HL-60 (cell line): Measurements from ENCODE around the gene ANKRD11.

Source experiments
- DNase-seq, 2 experiments: peaks; one replicate each; pipeline ENCODE4 v3.0.0-alpha.2; 2010 to 2020; ENCODE audit warnings: low read depth in 1 of 2, low spot score in 1 of 2
- H3K27ac ChIP-seq: fragments of 250-450 bp; sonication (Bioruptor Pico); replicated peaks from 2 replicates; pipeline ENCODE4 v1.5.1; 2020; ENCODE audit warnings: mild to moderate bottlenecking, moderate library complexity
- H3K27me3 ChIP-seq: fragments of 250-450 bp; sonication (Bioruptor Pico); 2 replicates; pipeline ENCODE4 v1.5.1; 2021; ENCODE audit warnings: mild to moderate bottlenecking, moderate library complexity; ENCODE audit not compliant: insufficient read depth, poor library complexity, severe bottlenecking
- H3K4me3 ChIP-seq: replicated peaks from 2 replicates; pipeline ENCODE4 v1.5.1; 2011; ENCODE audit warnings: mild to moderate bottlenecking, control low read depth, low read length; ENCODE audit not compliant: insufficient read depth
- CTCF ChIP-seq: IDR thresholded peaks from one replicate; pipeline ENCODE4 v1.5.1; 2011; ENCODE audit warnings: low read length, control low read depth, inconsistent platforms; ENCODE audit not compliant: insufficient read depth
- GABPA ChIP-seq: IDR thresholded peaks from 2 replicates; pipeline ENCODE4 v1.6.1; 2012; ENCODE audit warnings: low read depth
- POLR2AphosphoS5 ChIP-seq: IDR thresholded peaks from 2 replicates; pipeline ENCODE4 v1.6.1; 2012; ENCODE audit warnings: low read depth
- REST ChIP-seq: IDR thresholded peaks from 2 replicates; pipeline ENCODE4 v1.6.1; 2012; ENCODE audit warnings: low read depth; ENCODE audit not compliant: insufficient replicate concordance
- SPI1 ChIP-seq: IDR thresholded peaks from 2 replicates; pipeline ENCODE4 v1.6.1; 2012; ENCODE audit warnings: low read depth, mild to moderate bottlenecking, borderline replicate concordance

ANKRD11 gene

GRCh38 chr16:89485701-89486246, 4.6 kb downstream of the ANKRD11 start:
- Histone ChIP-seq H3K27me3 (no peaks in the 10 kb centered on the region), H3K27ac (no peak overlapping the region), H3K4me3 (no peak overlapping the region)
- TF ChIP-seq CTCF (no peak), POLR2AphosphoS5 (no peak), REST (no peak), GABPA (no peak), SPI1 (no peak)
- no peak for DNase-seq

- no peaks in the 10 kb centered on the region for H3K27me3 ChIP-seq
- TF ChIP-seq GABPA (no peak), CTCF (no peak), REST (no peak), SPI1 (no peak), POLR2AphosphoS5 (no peak)
- no peak overlapping the region for H3K4me3 ChIP-seq
- no peak overlapping the region for H3K27ac ChIP-seq
- peak in 1 of 2 experiments; percentile 18 for DNase-seq
Measured at GRCh38 chr16:89484923-89485679, 5.3 kb downstream of the ANKRD11 start.

- H3K27ac ChIP-seq, result no peak overlapping the region
- no peak overlapping the region for H3K4me3 ChIP-seq
Measured at GRCh38 chr16:89484041-89484501, 6.3 kb downstream of the ANKRD11 start.

More at GRCh38 chr16:89484041-89484501, 6.3 kb downstream of the ANKRD11 start:
- H3K27me3 ChIP-seq, result no peaks in the 10 kb centered on the region
- DNase-seq, result no peak
- TF ChIP-seq REST (no peak), SPI1 (no peak), GABPA (no peak), POLR2AphosphoS5 (no peak), CTCF (no peak)
